ENCODE measurements around the gene ZFAND3. TPM values are rescaled to one million over a fixed set of nuclear protein-coding genes. Genes with fewer than 3 reads are reported as not detected.

The ZFAND3 gene
- polyA plus RNA-seq, 1 donor from 2014 or later, result 19.7 TPM

- Histone ChIP-seq H3K9me2 (ENCODE audit: insufficient read depth, low read length) (no peaks in the 10 kb centered on the region), H3K9ac (ENCODE audit: low read length) (no peak overlapping the region), H3K27me3 (ENCODE audit: insufficient read depth, low read depth, low read length) (no peaks in the 10 kb centered on the region), H4K20me1 (ENCODE audit: insufficient read depth) (no peaks in the 10 kb centered on the region), H3K36me3 (ENCODE audit: insufficient read depth, low read length) (no peaks in the 10 kb centered on the region), H3K4me3 (ENCODE audit: low read length) (no peak overlapping the region), H3K4me2 (ENCODE audit: low read length) (no peak overlapping the region), H3K9me3 (ENCODE audit: low read length) (no peaks in the 10 kb centered on the region), H3K27ac (ENCODE audit: low read length) (no peak overlapping the region), H3F3A (ENCODE audit: insufficient read depth, low read length, poor library complexity, severe bottlenecking) (peaks cover 3% of the 10 kb centered on the region), H2AFZ (ENCODE audit: low read depth, low read length) (no peak overlapping the region), H3K79me2 (replicated peaks; ENCODE audit: insufficient read depth, low read length) (no peaks in the 10 kb centered on the region)
- TF ChIP-seq REST (IDR thresholded peaks at IDR 0.05; ENCODE audit: borderline replicate concordance) (no peak), RAD21 (conservative IDR thresholded peaks at IDR 0.05) (no peak), EP300 (conservative IDR thresholded peaks at IDR 0.05; ENCODE audit: poor library complexity, severe bottlenecking) (no peak), TAF1 (IDR thresholded peaks at IDR 0.05; ENCODE audit: low read depth) (no peak), CTCF (IDR thresholded peaks at IDR 0.05; ENCODE audit: poor library complexity, severe bottlenecking) (no peak), SMC3 (conservative IDR thresholded peaks at IDR 0.05; ENCODE audit: poor library complexity) (no peak), EZH2 (IDR thresholded peaks at IDR 0.05; ENCODE audit: borderline replicate concordance, insufficient read depth, low read length, poor library complexity, severe bottlenecking) (no peak)
These were observed 361.1 kb downstream of the ZFAND3 start for GRCh38 chr6:38180586-38180985.

GRCh38 chr6:38182426-38182825 lies 362.9 kb downstream of the ZFAND3 start:
- Histone ChIP-seq H3K9me3 (ENCODE audit: low read length) (no peaks in the 10 kb centered on the region), H3K4me2 (ENCODE audit: low read length) (no peak overlapping the region), H3F3A (ENCODE audit: insufficient read depth, low read length, poor library complexity, severe bottlenecking) (peaks cover 3% of the 10 kb centered on the region), H3K27me3 (ENCODE audit: insufficient read depth, low read depth, low read length) (no peaks in the 10 kb centered on the region), H2AFZ (ENCODE audit: low read depth, low read length) (no peak overlapping the region), H3K9me2 (ENCODE audit: insufficient read depth, low read length) (no peaks in the 10 kb centered on the region), H3K9ac (ENCODE audit: low read length) (no peak overlapping the region), H3K79me2 (replicated peaks; ENCODE audit: insufficient read depth, low read length) (no peaks in the 10 kb centered on the region), H3K27ac (ENCODE audit: low read length) (no peak overlapping the region), H4K20me1 (ENCODE audit: insufficient read depth) (no peaks in the 10 kb centered on the region), H3K36me3 (ENCODE audit: insufficient read depth, low read length) (no peaks in the 10 kb centered on the region), H3K4me3 (ENCODE audit: low read length) (no peak overlapping the region)
- TF ChIP-seq EP300 (conservative IDR thresholded peaks at IDR 0.05; ENCODE audit: poor library complexity, severe bottlenecking) (no peak), EZH2 (IDR thresholded peaks at IDR 0.05; ENCODE audit: borderline replicate concordance, insufficient read depth, low read length, poor library complexity, severe bottlenecking) (no peak), TAF1 (IDR thresholded peaks at IDR 0.05; ENCODE audit: low read depth) (no peak), SMC3 (conservative IDR thresholded peaks at IDR 0.05; ENCODE audit: poor library complexity) (no peak), CTCF (IDR thresholded peaks at IDR 0.05; ENCODE audit: poor library complexity, severe bottlenecking) (no peak), RAD21 (conservative IDR thresholded peaks at IDR 0.05) (no peak), MXI1 (conservative IDR thresholded peaks at IDR 0.05; ENCODE audit: poor library complexity, severe bottlenecking) (no peak), REST (IDR thresholded peaks at IDR 0.05; ENCODE audit: borderline replicate concordance) (no peak), POLR2AphosphoS5 (IDR thresholded peaks at IDR 0.05) (no peak)

Data from neural cell (in vitro differentiated cells).